ENCODE results near the gene IGF2R.

- TF ChIP-seq CTCF (IDR thresholded peaks at IDR 0.05; ENCODE audit: low read depth, low read length) (no peak), POLR2A (IDR thresholded peaks at IDR 0.05; ENCODE audit: extremely low read depth, insufficient read length) (no peak)
Observed at GRCh38 chr6:159998538-159998937, 29.7 kb downstream of the IGF2R start.
